DOHH2 (cell line): Measurements from ENCODE around the gene KIR2DL4.
"Not testable (repeated sequence)": the region's sequence is repeated elsewhere in the genome, so short reads cannot be mapped to it uniquely, and the experiment has no call there.

Source experiments
- EZH2phosphoT487 ChIP-seq: fragments of 200-600 bp; sonication (generic); IDR thresholded peaks from 2 replicates; pipeline ENCODE4 v1.6.1; 2017; ENCODE audit warnings: borderline replicate concordance, mild to moderate bottlenecking, antibody characterized with exemption, low read length, moderate library complexity, mixed read lengths
- TF ChIP-seq, protein P1 (sequence below): fragments of 200-600 bp; sonication (generic); IDR thresholded peaks from one replicate; pipeline ENCODE4 v1.5.1; 2014; ENCODE audit warnings: antibody characterized with exemption, mild to moderate bottlenecking, low read depth, low read length; ENCODE audit not compliant: poor library complexity, severe bottlenecking

DNA sequence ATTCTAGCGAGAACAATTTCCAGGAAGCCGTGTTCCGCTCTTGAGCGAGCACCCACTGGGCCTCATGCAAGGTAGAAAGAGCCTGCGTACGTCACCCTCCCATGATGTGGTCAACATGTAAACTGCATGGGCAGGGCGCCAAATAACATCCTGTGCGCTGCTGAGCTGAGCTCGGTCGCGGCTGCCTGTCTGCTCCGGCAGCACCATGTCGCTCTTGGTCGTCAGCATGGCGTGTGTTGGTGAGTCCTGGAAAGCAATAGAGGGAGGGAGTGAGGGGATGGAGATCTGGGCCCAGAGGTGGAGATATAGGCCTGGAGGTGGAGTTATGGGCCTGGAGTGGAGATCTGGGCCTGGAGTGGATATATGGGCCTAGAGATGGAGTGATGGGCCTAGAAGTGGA, 33.8 kb upstream of the KIR2DL4 start, which contains the start of gene KIR2DL1:
- TF ChIP-seq, protein P1, sequence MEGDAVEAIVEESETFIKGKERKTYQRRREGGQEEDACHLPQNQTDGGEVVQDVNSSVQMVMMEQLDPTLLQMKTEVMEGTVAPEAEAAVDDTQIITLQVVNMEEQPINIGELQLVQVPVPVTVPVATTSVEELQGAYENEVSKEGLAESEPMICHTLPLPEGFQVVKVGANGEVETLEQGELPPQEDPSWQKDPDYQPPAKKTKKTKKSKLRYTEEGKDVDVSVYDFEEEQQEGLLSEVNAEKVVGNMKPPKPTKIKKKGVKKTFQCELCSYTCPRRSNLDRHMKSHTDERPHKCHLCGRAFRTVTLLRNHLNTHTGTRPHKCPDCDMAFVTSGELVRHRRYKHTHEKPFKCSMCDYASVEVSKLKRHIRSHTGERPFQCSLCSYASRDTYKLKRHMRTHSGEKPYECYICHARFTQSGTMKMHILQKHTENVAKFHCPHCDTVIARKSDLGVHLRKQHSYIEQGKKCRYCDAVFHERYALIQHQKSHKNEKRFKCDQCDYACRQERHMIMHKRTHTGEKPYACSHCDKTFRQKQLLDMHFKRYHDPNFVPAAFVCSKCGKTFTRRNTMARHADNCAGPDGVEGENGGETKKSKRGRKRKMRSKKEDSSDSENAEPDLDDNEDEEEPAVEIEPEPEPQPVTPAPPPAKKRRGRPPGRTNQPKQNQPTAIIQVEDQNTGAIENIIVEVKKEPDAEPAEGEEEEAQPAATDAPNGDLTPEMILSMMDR = not testable (repeated sequence)
- TF ChIP-seq EZH2phosphoT487 = not testable (repeated sequence)
